Measurements from ENCODE around the gene JMJD7.

The JMJD7 gene

GRCh38 chr15:41847206-41847605, 19.3 kb downstream of the JMJD7 start:
- no peak for DNase-seq

DNA sequence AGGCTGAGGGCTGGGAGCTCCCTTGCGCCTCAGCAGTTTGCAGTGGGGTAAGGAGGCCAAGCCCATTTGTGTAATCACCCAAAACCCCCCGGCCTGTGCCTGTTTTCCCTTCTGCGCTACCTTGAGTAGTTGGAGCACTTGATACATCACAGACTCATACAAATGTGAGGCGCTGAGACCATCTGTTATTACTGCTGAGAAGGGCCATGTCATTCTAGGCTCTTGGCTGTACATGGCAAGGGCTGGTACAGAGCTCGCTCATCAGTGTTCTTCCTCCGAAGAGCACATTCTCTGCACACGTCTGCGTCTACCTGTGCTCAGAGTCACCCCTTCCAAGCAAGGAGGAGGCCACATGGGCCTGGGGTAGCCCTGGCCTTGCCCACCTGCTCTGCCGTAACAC, 20.1 kb downstream of the JMJD7 start:
- no peak for DNase-seq

DNA sequence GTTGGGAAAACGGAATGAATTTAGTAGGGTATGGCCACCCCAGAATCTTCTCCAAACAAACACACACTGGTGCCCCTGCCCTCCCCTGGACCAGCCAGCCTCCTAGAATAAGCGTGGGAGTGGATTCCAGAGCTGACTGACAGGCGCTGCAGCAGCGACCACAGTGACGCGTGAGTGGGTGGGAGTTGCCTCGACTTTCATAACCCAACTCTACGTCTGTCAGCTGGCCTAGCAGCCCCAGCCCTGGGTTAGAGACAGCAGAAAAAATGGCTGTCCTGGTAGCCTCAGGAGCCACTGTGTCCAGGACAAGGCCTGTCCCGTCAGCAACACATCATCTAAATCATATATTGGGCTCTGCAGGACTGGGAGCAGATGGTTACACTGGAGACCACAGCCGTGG, 20.7 kb downstream of the JMJD7 start:
- no peak for DNase-seq

- DNase-seq = no peak
Measured at GRCh38 chr15:41849204-41849603, 21.3 kb downstream of the JMJD7 start.

DNA sequence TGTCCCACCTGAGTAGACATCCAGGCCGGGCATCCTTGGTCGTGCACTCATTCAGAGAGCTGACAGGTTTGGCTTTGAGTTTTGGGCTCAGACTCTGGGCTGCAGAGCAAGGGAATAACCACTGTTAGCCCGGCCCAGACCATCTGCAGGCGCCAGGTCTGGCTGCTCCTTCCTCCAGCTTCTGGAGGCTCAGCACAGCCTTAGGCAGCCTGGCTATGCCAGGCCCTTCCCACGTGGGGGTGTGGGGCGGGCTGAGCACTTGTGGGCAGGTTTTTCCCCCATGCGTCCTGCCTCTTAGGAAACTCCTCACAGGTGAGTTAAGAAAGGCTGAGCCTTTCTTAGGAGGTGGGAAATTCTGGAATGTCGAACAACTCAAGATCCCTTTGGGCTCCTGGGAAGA, 22.0 kb downstream of the JMJD7 start:
- no peak for DNase-seq

DNA sequence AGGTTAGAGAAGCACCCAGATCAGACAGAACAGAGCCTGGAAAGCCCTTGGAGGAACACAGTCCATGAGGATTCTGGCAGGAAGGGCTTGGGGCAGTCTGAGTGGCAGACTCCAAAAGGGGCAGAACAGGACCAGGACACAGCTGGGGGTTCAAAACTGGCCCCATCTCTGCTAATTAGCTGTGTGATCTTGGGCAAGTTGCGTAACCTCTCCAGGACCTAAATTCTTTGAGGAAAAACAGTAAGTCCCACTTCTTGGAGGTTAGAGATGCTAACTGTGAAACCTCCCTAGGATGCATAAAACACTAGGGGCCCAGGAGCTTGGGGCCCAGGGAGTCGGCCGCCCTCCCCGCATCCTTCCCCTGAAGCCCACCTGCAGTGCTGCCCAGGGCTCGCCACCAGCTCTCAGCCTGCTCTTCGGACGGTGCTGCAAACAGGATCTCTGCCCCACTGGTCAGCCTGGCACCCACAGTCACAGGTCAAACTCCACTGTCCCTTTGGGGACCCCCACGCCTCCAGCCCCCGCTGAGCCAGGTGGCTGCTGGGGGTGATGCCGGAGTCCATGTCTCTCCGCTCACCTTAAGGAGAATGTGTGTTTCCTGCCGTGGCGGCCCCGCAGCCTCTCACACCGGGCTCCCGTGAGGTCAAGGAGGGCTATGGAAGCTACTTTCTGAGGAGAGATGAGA, 22.7 kb downstream of the JMJD7 start:
- no peak for DNase-seq

DNA sequence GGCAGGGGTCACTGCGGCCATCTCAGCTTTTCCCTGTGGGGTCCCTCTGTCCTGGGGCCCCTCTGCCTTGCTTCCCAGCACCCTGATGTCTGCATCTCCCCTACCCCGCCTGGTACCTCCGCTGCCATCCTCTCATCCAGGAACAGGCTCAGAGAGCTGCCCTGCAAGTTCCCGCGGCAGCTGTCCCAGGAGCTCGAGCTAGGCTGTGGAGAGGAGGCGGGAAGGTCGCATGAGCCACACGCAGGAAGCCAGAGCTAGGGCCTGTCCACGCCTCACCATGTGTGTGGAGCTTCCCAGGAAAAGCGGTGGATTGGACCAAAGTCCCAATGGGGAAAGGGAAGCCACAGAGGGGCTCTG, 23.3 kb downstream of the JMJD7 start:
- DNase-seq = no peak

DNA sequence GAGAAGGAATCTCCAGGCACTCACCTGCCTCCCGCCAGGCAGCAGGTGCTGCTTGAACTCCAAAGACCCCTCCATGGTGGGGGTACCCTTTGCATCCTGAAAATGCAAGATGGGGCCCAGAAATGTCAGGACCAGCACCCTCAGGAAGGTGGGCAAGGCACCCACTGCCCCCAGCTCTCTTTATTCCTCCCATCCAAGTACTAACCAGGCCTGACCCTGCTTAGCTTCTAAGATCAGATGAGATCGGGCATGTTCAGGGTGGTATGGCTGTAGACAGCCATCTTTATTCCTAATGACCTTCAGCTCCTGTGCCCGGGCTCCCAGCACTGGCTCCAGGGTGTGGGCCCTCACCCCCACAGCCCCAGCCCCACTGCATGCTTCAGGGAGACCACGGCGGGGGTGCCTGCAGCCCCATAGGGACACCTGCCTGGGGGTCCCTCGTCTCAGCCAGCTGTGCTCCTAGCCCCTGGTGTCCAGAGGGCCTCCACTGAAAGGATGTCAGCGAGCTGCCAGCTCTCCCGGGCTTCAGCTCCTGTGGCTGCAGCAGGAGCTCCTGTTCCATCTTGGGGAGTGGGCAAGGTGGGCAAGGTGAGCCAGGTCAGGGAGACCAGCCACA, 24.0 kb downstream of the JMJD7 start:
- no peak for DNase-seq

GRCh38 chr15:41852736-41853590, 25.1 kb downstream of the JMJD7 start:
- no peak for DNase-seq

GRCh38 chr15:41853831-41854230, 25.9 kb downstream of the JMJD7 start:
- DNase-seq = no peak

- no peak for DNase-seq
Measured at GRCh38 chr15:41854443-41854842, 26.6 kb downstream of the JMJD7 start.

- DNase-seq = no peak
Measured at GRCh38 chr15:41855261-41855961, 27.5 kb downstream of the JMJD7 start.

- DNase-seq = no peak
Measured at GRCh38 chr15:41856262-41856661, 28.4 kb downstream of the JMJD7 start.

DNA sequence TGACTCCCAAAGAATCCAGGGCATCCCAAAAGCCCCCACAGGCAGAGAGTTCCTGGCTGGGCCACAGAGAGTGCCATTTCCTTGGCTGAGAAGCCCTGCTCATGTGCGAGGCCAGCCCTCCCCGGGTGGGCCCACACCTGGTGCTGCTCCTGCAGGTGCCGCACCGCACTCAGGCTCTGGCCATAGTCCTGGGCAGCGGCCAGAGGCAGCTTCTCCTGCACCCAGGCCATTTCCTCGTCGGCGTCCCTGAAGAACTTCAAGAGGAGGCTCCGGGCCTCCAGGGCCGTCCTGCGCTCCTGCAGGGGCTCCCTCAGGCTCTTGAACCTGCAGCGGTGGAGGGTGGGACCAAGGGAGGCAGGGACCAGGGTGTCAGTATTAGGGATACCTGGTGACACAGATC, 28.8 kb downstream of the JMJD7 start:
- DNase-seq = no peak

GRCh38 chr15:41857316-41857715, 29.4 kb downstream of the JMJD7 start:
- DNase-seq = no peak

- DNase-seq = no peak
Measured at GRCh38 chr15:41858756-41859155, 30.9 kb downstream of the JMJD7 start.

DNA sequence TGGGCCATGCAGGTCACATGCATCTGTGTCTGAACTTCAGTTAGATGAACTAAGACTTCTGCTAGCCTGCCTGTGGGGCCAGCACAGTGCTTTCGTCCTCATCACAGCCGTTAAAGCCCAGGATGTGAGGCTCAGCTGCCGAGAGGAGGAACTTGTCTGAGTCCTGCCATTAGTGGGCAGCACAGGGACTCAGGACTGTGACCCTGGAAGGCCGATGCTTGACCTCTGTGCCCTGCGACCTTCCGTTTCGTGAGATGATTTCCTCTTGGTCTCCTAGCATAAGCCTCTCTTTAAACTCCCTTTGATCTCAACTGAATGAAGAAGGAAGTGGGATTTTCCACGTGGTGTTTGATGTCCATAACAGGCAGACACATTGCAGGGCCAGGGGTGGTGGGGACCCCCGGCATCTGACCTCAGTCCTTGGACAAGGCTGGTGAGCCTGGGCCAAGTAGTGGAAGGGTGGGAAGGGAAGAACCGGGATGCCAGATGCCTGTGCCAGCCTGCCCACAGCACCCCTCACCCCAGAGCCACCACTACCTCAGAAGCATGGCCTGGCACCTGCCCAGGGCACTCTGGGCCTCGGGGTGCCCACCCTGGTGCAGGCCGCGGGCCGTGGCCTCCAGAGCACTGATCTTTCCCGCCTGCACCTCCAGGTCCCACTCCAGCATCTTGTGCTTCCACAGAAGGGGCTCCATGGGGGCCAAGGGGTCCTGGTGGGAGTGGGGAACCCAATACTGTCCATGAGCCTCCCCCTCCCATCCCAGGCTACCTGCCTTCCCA, 32.3 kb downstream of the JMJD7 start:
- DNase-seq = peak; percentile 59 to 82 (median 76)

GRCh38 chr15:41861736-41862356, 34.0 kb downstream of the JMJD7 start:
- no peak for DNase-seq

GRCh38 chr15:41862515-41863116, 34.7 kb downstream of the JMJD7 start:
- DNase-seq = no peak

- DNase-seq = no peak
Measured at GRCh38 chr15:41865490-41866055, 37.7 kb downstream of the JMJD7 start.

DNA sequence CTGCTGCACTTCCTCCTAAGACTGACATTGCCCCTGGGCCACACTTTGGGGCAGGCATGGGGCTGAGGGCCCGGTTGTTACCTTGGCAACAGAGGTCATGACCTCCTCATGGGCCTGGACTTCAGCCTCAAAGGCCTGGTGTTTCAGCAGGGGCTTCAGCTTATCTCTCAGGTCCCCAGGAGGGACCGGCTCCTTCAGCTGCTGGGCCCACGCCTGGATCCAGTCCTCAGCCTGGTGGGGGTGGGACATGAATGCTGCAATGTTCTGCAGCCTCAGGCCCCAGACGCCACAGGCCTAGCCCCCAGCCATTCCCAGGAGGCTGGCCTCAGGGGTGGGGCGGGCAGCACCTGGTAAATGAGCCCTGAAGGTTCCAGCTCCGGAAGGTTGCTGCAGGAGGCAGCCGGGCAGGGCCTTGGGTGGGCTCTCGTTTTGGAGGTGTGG, 38.4 kb downstream of the JMJD7 start:
- no peak for DNase-seq
